ENCODE data around the gene RSRC1. TPM values are rescaled to one million over a fixed set of nuclear protein-coding genes. Genes with fewer than 3 reads are reported as not detected.

RSRC1 gene
- polyA plus RNA-seq, 3 donors: 32.0 to 38.2 (median 32.1) TPM

DNA sequence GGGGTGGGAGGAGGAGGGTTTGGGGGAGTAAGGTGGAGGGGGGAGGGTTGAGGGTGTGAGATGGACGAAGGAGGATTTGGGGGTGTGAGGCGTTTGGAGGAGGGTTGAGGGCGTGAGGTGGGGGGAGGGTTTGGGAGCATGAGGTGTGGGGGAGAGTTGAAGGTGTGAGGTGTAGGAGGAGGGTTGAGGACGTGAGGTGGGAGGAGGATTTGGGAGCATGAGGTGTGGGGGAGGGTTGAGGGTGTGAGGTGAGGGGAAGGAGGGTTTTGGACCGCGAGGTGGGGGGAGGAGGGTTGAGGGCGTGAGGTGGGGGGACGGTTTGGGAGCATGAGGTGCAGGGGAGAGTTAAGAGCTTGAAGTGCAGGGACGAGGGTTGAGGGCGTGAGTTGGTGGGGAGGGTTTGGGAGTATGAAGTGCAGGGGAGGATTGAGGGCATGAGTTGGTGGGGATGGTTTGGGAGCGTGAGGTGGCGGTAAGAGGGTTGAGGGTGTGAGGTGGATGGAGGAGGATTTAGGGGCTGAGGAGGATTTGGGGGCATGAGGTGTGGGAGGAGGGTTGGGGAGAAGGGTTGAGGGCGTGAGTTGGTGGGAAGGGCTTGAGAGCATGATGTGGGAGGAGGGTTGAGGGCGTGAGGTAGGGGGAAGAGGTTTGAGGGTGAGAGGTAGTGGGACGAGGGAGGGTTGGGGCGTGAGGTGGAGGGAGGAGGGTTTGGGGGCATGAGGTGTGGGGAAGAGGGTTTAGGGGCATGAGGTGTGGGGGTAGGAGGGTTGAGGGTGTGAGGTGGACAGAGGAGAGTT, 462.3 kb downstream of the RSRC1 start:
- DNase-seq: no peak

DNA sequence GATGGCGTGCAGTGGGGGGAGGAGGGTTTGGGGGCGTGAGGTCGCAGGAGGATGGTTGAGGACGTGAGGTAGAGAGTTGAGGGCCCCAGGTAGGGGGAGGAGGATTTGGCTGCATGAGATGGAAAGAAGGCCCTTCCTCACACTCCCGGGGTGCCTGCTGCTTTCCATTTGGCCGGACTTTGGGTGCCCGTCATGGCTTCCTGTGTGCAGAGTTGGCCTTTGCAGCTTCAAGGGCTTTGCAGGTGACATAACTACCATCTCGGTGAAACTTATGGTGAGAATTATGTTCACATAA, 462.8 kb downstream of the RSRC1 start:
- no peak for DNase-seq

DNA sequence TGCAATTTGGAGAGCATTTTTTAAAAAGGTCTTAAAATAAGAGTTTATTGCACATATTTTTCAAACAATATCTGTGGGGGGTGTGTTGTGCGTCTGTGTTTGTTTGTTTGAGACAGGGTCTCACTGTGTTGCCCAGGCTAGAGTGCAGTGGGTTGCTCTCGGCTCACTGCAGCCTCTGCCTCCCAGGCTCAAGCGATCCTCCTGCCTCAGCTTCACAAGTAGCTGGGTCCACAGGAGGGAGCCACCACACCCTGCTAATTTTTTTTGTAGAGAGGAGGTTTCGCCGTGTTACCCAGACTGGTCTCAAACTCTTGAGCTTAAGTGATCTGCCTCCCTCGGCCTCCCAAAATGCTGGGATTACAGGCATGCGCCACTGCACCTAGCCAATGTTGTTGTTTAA, 463.8 kb downstream of the RSRC1 start:
- DNase-seq: no peak

DNA sequence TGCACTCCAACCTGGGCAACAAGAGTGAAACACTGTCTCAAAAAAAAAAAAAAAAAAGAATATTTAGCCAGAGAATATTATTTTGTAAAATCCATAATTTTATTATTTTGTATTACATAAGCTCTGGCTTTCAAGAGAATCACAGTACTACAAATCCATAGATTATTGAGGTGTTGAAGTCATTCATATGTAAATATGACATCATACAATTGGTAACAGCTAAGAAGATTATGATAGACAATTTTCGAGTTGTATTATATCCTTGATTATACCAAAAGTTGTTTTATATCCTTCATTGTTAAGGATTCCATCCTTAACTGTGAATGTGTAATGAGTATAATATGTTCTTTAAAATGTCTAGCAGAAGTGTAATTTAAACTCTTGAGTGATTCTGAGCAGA, 464.8 kb downstream of the RSRC1 start:
- no peak for DNase-seq

DNA sequence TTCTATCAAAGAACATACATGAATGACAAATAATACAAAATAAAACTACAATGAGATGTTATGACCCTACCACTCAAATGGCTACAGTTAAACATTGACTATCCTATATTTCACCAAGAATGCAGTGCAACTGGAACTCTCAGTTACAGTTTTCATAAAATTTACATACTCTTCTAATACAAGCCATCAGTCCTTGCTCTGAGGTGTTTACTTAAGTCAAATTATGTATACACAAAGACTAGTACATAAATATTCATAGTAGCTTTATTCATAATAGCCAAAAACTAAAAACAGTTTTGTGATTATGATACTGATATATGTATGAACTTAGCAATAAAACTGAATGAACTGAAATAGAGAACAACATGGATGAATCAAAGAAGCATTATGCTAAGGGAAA, 480.3 kb downstream of the RSRC1 start:
- no peak for DNase-seq

Other genes with a start within 250 kb of the RSRC1 start
- not detected for gene SHOX2, start 3.7 kb upstream of the RSRC1 start, polyA plus RNA-seq (ENCODE audit: insufficient read length in 3 of 3)